Neutrophil (primary cell): ENCODE measurements around the gene XXYLT1.

Experiments
- H3K27ac ChIP-seq: fragments of 200-600 bp; sonication (generic); 2 replicates; pipeline ENCODE4 v1.5.1; 2016; ENCODE audit warnings: mild to moderate bottlenecking, moderate library complexity
- H3K27me3 ChIP-seq: fragments of 200-600 bp; sonication (generic); 2 replicates; pipeline ENCODE4 v1.6.0; 2016; ENCODE audit warnings: mild to moderate bottlenecking
- H3K36me3 ChIP-seq: fragments of 200-600 bp; sonication (generic); 2 replicates; pipeline ENCODE4 v1.5.1; 2017
- H3K4me1 ChIP-seq, 2 experiments: fragments of 200-600 bp in 1 of 2; sonication (generic) in 1 of 2; 1 replicate in 1 of 2; 2 replicates in 1 of 2; pipeline versions ENCODE4 v1.5.1 to v1.6.1; 2013 to 2016; ENCODE audit warnings: low read depth in 1 of 2, low read length in 1 of 2, mild to moderate bottlenecking in 1 of 2, moderate library complexity in 1 of 2; ENCODE audit not compliant: control insufficient read depth in 1 of 2, insufficient read depth in 1 of 2
- H3K4me3 ChIP-seq, 2 experiments: fragments of 200-600 bp in 1 of 2; sonication (generic) in 1 of 2; 1 replicate in 1 of 2; 2 replicates in 1 of 2; pipeline ENCODE4 v1.5.1; 2013 to 2016; ENCODE audit warnings: low read depth in 1 of 2, low read length in 1 of 2, mild to moderate bottlenecking in 1 of 2, moderate library complexity in 1 of 2
- H3K9me3 ChIP-seq: fragments of 200-600 bp; sonication (generic); 2 replicates; pipeline ENCODE4 v1.5.1; 2016
- TF ChIP-seq, protein P1 (sequence below): fragments of 200-600 bp; sonication (generic); IDR thresholded peaks from 2 replicates; pipeline ENCODE4 v1.5.1; 2016; ENCODE audit warnings: antibody characterized with exemption

XXYLT1 gene

DNA sequence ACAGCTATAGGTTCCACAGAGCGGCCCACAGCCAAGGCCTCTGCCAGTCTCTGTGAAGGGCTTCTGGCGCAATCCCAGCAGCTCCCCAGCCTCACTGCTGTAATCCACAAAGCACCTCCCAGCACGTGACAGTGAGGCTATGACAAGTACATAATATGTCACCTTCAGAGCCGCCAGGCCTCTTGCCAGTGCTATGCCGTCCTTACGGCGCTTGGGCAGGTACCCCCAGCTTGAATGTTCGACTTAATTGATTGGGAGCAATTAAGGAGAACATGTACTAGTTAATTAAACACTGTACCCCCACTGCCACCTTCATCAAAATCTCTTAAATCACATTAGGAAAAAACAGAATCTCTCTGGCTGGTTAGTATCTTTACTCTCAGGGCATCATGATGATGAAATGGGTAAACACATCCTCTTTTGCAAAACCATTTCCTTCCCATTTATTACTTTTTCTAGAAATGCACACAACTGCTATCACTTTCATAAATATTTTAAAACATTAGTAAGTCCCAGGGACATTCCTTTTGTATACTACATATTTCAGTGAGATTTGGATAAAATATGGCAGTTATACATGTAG, 169.9 kb downstream of the XXYLT1 start:
- no peaks in the 10 kb centered on the region for H3K36me3 ChIP-seq
- H3K4me3 ChIP-seq: peak overlapping the region; percentile 45 to 50
- peak overlapping the region; percentile 97 for H3K27ac ChIP-seq
- TF ChIP-seq, protein P1, sequence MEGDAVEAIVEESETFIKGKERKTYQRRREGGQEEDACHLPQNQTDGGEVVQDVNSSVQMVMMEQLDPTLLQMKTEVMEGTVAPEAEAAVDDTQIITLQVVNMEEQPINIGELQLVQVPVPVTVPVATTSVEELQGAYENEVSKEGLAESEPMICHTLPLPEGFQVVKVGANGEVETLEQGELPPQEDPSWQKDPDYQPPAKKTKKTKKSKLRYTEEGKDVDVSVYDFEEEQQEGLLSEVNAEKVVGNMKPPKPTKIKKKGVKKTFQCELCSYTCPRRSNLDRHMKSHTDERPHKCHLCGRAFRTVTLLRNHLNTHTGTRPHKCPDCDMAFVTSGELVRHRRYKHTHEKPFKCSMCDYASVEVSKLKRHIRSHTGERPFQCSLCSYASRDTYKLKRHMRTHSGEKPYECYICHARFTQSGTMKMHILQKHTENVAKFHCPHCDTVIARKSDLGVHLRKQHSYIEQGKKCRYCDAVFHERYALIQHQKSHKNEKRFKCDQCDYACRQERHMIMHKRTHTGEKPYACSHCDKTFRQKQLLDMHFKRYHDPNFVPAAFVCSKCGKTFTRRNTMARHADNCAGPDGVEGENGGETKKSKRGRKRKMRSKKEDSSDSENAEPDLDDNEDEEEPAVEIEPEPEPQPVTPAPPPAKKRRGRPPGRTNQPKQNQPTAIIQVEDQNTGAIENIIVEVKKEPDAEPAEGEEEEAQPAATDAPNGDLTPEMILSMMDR: peak; percentile 20
- no peaks in the 10 kb centered on the region for H3K27me3 ChIP-seq
- H3K4me1 ChIP-seq: peaks cover 73 to 87% of the 10 kb centered on the region in 2 experiments
- H3K9me3 ChIP-seq: no peaks in the 10 kb centered on the region

DNA sequence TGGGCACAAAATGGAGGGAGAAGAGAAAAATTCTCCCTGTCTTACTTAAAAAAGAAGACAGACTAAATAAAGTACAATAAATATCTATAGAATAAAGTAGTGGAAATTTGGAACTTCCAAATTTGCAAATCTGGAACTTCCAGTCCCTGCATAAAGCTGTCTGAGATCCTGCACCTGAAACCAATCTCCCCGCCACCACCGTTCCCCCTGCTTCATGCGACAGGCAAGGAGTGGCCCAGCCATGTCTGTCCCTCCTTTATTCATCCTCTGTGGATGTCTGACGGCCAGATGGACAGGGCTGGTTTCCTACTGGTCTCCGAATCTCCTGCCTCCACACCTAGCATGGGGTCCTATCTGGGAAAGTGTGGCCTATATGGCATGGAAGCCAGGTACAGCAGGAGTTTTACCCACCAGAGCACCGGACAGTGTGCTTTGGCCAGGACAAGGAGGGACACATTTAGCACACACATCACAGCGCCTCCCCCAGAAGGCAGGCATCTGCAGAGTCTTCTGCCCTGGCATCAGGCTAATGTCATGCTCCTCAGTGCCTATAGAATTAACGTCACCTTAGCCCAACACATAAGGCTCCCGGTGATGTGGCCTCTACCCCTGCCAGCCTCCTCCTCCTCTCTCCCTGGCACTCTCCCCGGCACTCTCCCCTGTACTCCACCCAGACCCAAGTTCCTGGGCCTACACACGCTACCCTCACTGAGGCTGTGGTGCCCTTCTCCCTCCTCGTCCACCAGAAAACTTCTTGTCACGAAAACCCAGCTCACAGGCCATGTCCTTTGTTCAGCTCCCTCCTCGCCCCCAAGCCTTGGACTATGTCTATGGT, 170.8 kb downstream of the XXYLT1 start:
- TF ChIP-seq, protein P1: no peak
- Histone ChIP-seq H3K4me3 (peak overlapping the region; percentile 45 to 50), H3K27me3 (no peaks in the 10 kb centered on the region), H3K36me3 (no peaks in the 10 kb centered on the region), H3K27ac (peak overlapping the region; percentile 97), H3K9me3 (no peaks in the 10 kb centered on the region), H3K4me1 (peaks cover 73 to 87% of the 10 kb centered on the region in 2 experiments)

DNA sequence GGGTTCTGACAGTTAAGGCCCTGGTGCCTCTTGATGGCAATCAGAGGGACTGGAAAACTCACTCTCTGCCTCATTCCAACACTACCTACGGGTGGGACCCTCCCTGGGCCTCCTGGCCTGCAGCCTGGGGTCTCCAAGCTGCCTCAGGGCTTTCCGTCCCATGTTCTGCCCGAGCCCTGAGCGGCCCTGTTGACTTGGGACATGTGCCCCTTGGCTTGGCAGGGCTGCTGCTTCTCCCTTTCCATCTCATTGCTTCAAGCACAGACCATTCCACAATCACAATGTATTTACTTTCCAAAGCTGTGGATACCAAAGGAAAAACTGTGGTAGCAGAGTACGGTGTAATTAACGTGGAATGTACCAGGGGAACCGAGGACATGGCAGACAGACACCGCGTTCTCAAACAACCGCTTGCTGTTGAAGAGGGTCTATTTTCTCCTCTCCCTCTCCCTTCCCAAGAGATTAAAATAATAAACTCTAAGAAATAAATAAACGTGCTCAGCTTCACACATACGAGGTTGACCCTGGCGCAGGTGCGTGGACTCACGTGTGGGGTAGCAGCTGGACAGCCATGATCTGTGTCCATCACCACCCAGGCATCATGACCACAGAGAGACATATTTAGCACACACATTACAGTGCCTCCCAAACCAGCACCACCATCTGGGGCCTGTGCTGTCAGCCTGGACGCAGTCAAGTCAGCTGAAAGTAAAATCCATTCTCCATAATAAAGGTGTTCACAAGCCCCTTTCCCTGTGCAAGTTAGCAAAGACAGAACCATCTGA, 172.0 kb downstream of the XXYLT1 start:
- TF ChIP-seq, protein P1: no peak
- Histone ChIP-seq H3K27me3 (no peaks in the 10 kb centered on the region), H3K4me1 (peaks cover 73 to 83% of the 10 kb centered on the region in 2 experiments), H3K36me3 (no peaks in the 10 kb centered on the region), H3K4me3 (no peak overlapping the region), H3K27ac (peak overlapping the region; percentile 97), H3K9me3 (no peaks in the 10 kb centered on the region)

DNA sequence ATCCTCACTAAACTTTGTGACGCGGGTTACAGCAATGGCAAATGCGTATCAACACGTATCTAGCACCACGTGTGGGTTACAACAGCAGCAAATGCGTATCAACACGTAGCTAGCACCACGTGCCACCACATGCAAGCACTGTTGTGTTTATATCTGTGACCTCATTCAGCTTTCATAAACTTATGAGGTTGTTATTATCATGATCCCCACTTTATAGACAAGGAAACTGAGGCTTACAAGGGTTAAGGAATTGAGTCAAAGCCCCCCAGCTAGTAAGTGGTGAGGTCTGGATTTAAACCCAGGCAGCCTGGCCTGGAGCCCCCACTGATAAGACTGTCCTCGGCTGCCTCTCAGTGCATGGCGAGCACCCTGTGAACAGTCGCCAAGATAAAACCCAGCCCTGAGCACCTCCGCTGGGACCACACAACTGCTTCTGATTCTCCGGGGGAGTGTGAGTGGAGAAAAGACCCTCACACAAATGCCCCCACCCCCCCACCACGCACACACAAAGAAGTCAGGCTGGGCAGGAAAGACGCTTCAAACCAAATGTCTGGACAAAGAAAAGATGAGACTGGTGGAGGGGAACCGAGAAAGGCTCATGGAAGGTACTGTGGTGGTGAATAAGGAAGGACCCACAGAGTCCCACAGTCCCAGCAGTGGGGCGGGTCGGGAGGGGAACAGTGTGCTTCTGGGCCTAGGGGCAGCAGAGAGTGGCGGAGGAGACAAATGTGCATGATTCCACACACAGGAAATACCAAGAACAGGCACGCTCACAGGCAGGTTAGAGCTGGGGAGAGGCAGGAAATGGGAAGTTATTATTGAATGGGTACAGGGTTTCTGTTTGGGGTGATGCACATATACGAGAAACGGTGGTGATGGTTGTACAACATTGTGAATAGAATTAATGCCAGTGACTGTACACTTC, 173.4 kb downstream of the XXYLT1 start:
- TF ChIP-seq, protein P1: no peak

More for the DNA sequence above, 173.4 kb downstream of the XXYLT1 start:
- Histone ChIP-seq H3K36me3 (no peaks in the 10 kb centered on the region), H3K9me3 (no peaks in the 10 kb centered on the region), H3K27me3 (no peaks in the 10 kb centered on the region), H3K4me3 (no peak overlapping the region), H3K4me1 (peaks cover 64 to 70% of the 10 kb centered on the region in 2 experiments), H3K27ac (peak overlapping the region; percentile 21)
